Activated CD4-positive, alpha-beta T cell treated with anti-CD3 and anti-CD28 coated beads, Interleukin-2, Interleukin-6, amounts not matched to agents 100 ng/mL and 50 ng/mL, durations not matched to agents 16 hours and 8 hours (primary cell): Measurements from ENCODE around the gene SDF2L1.
"Not testable (repeated sequence)": the region's sequence is repeated elsewhere in the genome, so short reads cannot be mapped to it uniquely, and the experiment has no call there.

Experiments used
- DNase-seq: peaks from one replicate; pipeline ENCODE4 v3.0.0-alpha.2; 2020

Gene SDF2L1

DNA sequence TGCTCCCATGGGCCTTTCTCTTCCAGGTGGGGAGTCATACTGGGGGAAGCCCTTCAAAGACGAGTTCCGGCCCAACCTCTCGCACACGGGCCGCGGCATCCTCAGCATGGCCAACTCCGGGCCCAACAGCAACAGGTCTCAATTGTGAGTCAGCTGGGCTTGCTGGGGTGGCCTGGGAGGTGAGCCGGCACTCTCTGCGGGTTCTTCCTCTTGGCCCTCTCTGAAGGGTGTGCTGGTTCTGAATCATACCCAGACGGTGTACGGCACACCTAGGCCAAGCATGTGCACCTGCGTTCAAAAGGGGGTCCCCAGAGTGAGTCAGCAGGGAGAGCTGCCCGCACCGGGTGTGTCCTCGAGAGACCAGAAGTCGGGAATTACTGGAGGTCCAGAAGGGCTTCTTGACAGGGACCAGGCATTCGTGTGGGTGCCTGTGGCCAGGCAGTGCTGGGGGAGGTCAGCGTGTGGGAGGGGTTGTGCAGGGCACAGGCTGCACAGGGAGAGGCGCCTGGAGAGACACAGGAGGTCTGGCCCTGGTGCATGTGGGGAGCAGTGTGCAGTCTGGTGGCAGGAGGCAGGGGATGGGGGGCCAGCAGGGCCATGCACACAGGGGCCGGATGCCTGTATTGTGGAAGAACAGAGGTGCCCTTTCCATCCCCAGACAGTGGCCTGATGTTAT lies 46.7 kb downstream of the SDF2L1 start:
- DNase-seq = no peak

DNA sequence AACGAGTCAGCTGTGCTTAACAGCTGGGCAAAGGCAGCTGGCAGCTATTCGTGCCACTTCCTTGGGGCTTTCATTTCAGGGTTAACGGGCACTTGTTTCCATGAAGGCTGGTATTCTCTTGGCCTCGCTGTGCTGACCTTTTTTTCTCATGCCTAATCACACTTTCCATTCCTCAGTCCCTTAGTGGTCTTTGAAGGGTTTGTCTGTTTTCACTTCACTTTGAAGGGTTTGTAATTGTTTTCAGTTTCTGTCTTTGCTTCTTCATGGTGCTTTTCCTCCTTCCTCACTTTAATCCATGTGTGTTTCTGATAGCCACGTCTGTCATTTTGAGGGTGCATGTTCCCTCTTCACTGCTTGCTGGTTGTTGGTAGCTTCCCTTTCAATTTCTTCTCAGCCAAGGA lies 48.3 kb downstream of the SDF2L1 start:
- peak; percentile 30 for DNase-seq

DNA sequence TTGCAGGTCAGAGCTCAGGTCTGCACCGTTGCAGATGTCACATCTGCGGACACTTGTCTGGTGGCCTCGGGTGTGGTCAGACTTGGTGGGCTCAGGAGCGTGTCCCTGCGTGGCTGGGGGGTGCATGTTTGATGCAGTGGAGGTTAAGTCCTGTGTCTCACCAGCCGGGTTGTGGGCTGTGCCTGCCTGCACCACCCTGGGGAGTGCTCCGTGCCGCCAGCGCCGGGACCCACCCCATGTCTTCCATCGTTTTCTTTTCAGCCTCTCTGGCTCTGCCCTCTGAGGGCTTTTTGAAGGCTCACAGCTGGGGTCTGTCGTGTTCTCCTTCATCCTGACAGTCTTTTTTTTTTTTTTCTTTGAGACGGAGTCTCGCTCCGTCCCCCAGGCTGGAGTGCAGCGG lies 49.7 kb downstream of the SDF2L1 start:
- no peak for DNase-seq

DNA sequence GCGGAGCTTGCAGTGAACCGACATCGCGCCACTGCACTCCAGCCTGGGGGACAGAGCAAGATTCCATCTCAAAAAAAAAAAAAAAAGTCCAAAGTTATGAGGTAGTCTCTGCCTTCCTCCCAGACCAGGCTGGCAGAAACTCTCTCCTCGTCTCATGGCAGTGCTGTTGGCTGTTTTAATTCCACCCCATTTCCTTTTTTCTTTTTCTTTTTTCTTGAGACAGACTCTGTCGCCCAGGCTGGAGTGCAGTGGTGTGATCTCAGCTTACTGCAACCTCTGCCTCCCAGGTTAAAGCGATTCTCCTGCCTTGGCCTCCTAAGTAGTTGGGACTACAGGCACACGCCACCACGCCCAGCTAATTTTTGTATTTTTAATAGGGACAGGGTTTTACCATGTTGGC lies 50.8 kb downstream of the SDF2L1 start:
- DNase-seq = not testable (repeated sequence)

DNA sequence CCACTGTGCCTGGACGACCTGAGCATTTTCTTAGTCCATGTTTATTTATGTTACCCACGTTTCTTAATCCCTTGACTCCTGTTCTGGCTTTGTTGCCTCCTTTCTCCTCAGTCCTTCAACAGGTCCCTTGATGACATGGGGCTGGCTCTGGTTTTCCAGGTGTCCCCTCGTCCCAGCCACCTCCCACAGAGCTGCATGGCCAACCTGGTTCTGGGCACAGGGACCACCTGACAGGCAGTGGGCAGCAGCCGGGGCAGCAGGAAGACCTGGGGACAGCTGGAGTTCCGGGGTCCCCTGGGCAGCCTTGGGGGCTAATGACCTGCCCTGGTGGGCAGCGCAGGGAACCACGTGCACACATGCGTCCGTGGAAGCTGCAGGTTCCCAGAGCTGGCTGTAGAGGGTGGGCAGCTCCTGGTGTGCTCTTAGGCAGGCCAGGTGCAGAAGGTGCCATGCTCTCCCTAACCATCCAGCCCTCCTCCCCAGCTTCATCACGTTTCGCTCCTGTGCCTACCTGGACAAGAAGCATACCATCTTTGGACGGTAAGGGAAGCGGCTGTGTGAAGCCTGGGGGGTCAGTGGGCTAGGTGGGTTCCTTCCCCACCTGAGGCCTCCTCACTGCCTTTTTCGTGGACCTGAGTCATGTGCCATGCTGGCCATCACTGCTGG lies 51.4 kb downstream of the SDF2L1 start:
- DNase-seq = no peak
